Fibroblast of pulmonary artery (primary cell): ENCODE results near the gene MUC6.

Source experiments
- DNase-seq: peaks from one replicate; pipeline ENCODE4 v3.0.0-alpha.2; 2010; ENCODE audit warnings: low read depth
- H3K4me3 ChIP-seq: replicated peaks from 2 replicates; pipeline ENCODE4 v1.5.1; 2011; ENCODE audit warnings: low read depth, mild to moderate bottlenecking, control low read depth, low read length, moderate library complexity
- TF ChIP-seq, protein P1 (sequence below): IDR thresholded peaks from 2 replicates; pipeline ENCODE4 v1.5.1; 2011; ENCODE audit warnings: mild to moderate bottlenecking, control low read depth, low read length, inconsistent platforms; ENCODE audit errors: missing control alignments

The MUC6 gene

DNA sequence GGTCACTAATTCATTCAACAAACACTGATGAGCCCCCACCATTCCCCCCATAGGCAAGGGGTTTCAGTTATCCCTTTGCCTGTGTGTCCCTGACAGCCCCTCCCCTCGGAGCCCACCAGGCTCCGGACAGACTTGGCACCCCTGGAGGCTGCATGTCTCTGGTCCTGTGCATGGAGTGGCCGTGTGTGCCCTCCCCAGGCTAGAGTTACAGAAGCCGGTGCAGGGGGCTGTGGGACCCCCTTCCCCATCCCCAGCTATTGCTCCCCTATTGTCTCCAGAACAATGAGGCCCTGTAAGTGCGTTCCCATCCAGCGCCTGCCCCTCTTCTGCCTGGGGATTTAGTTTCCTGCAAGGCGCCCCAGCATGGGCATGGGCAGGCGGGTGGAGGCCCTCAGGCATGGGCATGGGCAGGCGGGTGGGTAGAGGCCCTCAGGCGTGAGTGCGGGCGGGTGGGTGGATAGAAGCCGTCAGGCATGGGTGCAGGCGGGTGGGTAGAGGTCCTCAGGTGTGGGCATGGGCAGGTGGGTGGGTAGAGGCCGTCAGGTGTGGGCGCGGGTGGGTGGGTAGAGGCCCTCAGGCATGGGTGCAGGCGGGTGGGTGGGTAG lies 39.6 kb upstream of the MUC6 start:
- DNase-seq = no peak
- H3K4me3 ChIP-seq = no peak overlapping the region
- TF ChIP-seq, protein P1, sequence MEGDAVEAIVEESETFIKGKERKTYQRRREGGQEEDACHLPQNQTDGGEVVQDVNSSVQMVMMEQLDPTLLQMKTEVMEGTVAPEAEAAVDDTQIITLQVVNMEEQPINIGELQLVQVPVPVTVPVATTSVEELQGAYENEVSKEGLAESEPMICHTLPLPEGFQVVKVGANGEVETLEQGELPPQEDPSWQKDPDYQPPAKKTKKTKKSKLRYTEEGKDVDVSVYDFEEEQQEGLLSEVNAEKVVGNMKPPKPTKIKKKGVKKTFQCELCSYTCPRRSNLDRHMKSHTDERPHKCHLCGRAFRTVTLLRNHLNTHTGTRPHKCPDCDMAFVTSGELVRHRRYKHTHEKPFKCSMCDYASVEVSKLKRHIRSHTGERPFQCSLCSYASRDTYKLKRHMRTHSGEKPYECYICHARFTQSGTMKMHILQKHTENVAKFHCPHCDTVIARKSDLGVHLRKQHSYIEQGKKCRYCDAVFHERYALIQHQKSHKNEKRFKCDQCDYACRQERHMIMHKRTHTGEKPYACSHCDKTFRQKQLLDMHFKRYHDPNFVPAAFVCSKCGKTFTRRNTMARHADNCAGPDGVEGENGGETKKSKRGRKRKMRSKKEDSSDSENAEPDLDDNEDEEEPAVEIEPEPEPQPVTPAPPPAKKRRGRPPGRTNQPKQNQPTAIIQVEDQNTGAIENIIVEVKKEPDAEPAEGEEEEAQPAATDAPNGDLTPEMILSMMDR = no peak

DNA sequence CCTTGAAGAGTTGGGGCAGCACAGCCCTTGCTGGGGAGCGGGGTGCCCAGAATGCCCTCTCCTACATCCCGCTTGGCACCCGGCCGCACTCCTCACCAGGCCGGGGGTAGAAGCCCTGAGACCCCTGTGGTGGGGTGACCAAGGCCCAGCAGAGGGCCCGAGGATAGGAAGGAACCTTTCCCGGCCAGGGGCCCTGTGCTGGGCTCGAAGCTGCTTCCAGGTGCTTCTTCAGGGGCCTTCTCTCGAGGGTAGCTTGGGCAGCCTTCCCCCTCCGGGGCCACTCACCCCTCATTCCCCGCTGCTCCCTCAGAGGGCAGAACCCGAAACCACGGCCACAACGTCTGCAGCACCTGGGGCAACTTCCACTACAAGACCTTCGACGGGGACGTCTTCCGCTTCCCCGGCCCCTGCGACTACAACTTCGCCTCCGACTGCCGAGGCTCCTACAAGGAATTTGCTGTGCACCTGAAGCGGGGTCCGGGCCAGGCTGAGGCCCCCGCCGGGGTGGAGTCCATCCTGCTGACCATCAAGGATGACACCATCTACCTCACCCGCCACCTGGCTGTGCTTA lies 38.9 kb upstream of the MUC6 start:
- H3K4me3 ChIP-seq = no peak overlapping the region
- TF ChIP-seq, protein P1 = no peak
- no peak for DNase-seq

DNA sequence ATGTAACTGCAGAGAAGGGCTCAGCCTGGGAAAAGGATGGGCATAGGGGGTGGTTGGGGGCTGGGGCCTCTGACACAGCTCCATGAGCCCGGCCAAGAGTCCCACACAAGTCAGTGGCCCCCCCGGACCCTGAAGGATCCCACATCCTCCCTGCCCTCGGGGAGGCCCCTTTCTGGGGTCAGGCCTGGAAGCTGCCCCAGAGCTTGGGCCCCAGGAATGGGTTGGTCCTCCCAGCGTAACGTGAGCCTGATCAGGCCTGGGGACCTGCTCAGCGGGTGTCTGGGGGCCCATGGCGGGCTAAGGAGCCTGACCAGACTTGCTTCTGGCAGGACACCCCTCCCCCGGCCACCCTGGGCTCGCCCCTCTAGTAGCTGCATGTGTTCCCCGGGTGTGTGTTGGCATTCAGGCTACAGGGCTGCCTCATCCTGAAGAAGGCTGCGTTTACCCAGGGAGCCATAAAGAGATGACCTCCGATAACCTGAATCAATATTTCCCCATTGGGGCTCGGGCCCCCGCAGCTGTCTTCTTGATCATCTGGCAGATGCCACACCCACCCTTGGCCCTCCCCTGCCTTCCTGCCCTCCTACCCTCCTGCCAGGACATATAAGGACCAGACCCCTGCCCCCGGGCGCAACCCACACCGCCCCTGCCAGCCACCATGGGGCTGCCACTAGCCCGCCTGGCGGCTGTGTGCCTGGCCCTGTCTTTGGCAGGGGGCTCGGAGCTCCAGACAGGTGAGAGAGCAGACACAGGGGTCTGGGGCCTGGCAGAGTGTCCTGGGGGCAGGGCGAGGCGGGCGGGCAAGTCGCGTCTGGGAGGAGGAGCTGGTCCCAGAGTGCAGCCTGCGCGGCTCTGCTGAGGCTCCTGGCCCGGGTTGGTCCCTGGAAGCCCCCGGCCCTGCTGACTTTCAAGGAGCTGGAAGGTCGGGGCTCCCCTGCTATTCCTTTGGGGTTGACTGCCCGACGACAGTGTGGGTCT lies 38.0 kb upstream of the MUC6 start, which contains the start of gene MUC2:
MUC2 (plus strand) TSS at position 631 of the 978 bp plus-strand sequence.
- no peak within 1 kb of the TSS for H3K4me3 ChIP-seq
- TF ChIP-seq, protein P1 = no peak
- DNase-seq = no peak

DNA sequence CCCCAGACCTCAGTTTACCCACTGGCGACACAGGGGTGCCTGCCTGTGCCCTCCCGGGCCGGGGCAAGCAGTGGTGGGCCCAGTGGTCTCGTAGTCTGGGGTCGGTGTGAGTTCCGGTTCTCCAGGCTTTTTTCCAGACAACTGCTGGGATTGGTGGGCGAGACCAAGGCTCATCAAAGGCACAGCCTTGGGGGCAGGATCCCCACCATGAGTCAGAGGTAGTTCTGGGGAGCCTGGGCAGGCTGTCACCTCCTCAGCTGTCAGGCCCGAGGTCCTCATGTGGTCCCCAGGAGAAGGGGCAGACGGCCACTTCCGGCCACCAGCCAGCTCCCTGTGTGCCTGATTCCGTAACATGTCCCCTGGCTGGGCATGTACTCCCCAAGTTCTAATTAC lies 37.3 kb upstream of the MUC6 start:
- no peak overlapping the region for H3K4me3 ChIP-seq
- no peak for DNase-seq

DNA sequence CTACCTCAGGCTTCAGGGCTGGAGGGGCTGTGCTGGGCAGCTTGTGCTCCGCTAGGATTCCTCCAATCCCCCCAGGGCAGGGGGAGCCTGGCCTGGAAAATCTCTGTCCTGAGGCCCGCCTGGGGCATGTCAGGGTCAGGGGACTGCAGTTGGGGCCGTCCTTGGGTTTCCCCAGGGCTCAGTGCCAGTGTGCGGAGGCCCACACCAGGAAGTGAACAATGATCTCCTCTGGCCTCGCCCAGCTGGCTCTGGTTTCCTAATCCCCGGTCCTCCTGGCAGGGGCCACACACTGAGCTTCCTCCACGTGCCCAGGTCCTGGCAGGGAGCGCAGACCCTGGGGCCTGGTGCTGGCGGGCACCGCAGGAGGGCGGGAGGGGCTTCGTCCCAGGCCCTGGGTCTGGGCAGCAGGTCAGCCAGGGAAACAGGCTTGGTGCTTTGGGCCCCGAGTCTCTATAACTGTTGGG lies 36.8 kb upstream of the MUC6 start:
- no peak overlapping the region for H3K4me3 ChIP-seq
- peak; percentile 82 for DNase-seq
- TF ChIP-seq, protein P1 = no peak

More for the DNA sequence above, 37.3 kb upstream of the MUC6 start:
- TF ChIP-seq, protein P1 = no peak

DNA sequence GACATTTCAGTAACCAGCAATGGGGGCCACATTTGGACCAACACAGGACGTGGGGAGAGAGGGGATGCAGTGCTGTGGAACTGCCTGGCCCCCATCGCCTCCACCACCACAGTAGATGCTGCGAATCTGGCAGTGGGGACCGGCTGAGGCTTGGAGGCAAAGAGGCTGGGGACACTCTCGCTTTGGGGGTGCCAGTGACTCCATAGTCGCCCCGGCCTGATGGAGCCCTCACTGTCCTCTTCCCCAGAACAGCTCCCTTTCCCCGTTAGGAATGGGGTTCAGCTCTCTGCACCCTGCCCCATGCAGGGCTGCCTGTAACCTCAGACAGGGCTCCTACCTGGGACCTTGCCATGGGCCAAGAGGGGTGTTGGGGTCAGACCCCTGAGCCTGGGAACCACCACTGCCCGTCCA lies 36.3 kb upstream of the MUC6 start:
- no peak overlapping the region for H3K4me3 ChIP-seq
- TF ChIP-seq, protein P1 = no peak
- no peak for DNase-seq
